Glutamatergic neuron (in vitro differentiated cells): ENCODE data around the gene SPAG6. TPM values are rescaled to one million over a fixed set of nuclear protein-coding genes. Genes with fewer than 3 reads are reported as not detected.

Source experiments
- DNase-seq: peaks from one replicate; pipeline ENCODE4 v3.0.0; 2022
- H3K27ac Mint-ChIP-seq: one replicate; pipeline ENCODE4 v1.8.0; 2020; ENCODE audit warnings: mild to moderate bottlenecking, mixed read lengths, inconsistent platforms; ENCODE audit not compliant: unreplicated experiment
- H3K27me3 Mint-ChIP-seq: one replicate; pipeline ENCODE4 v1.8.0; 2020; ENCODE audit warnings: mild to moderate bottlenecking, moderate library complexity, mixed read lengths, inconsistent platforms; ENCODE audit not compliant: unreplicated experiment
- H3K36me3 Mint-ChIP-seq: one replicate; pipeline ENCODE4 v1.8.0; 2020; ENCODE audit warnings: mild to moderate bottlenecking, mixed read lengths, inconsistent platforms; ENCODE audit not compliant: unreplicated experiment
- H3K4me1 Mint-ChIP-seq: one replicate; pipeline ENCODE4 v1.8.0; 2020; ENCODE audit warnings: mild to moderate bottlenecking, low read depth, mixed read lengths, inconsistent platforms; ENCODE audit not compliant: unreplicated experiment
- H3K4me3 Mint-ChIP-seq: one replicate; pipeline ENCODE4 v1.8.0; 2020; ENCODE audit warnings: mild to moderate bottlenecking, mixed read lengths, inconsistent platforms; ENCODE audit not compliant: unreplicated experiment
- H3K9me3 Mint-ChIP-seq: one replicate; pipeline ENCODE4 v1.8.0; 2020; ENCODE audit warnings: mild to moderate bottlenecking, moderate library complexity, mixed read lengths, inconsistent platforms; ENCODE audit not compliant: unreplicated experiment
- CTCF ChIP-seq: fragments of 200-600 bp; sonication (generic); IDR thresholded peaks from one replicate; pipeline ENCODE4 v1.5.0; 2021; ENCODE audit not compliant: partially characterized antibody, unreplicated experiment
- total RNA-seq: library from RNA; stranded (reverse); fragmentation: NEBNext Ultra II Directional; extraction: Animal tissue kit (Norgen Biotek cat#: 25700); gene quantifications from one replicate; pipeline ENCODE4 v1.2.1, GENCODE V29; 2021; ENCODE audit not compliant: unreplicated experiment

Gene SPAG6
- total RNA-seq, 1 donor from 2014 or later, result not detected

- Mint-ChIP-seq H3K27me3 (no peaks in the 10 kb centered on the region), H3K9me3 (no peaks in the 10 kb centered on the region), H3K4me3 (no peak overlapping the region), H3K36me3 (no peaks in the 10 kb centered on the region), H3K27ac (no peak overlapping the region), H3K4me1 (no peaks in the 10 kb centered on the region)
- DNase-seq, result no peak
- TF ChIP-seq CTCF, result no peak
Observed at GRCh38 chr10:22414146-22414545, 68.8 kb downstream of the SPAG6 start.

DNA sequence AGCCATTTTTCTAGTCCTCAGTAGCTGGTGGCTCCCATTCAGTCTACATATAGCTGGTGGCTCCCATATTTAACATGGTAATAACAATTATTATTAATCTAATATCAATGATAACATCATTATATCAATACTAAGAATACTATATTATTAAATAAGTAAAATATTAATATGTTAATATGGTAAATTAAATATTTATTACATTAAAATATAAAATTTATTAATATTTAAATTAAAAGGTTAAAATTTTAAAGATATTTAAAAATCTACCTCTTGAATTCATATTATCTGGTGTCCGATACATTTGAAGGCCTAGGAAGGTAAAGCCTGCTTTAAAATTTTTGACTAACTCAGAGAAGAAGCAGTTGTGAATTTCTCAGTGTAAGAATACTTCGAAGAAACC lies 69.8 kb downstream of the SPAG6 start:
- Mint-ChIP-seq H3K36me3 (no peaks in the 10 kb centered on the region), H3K4me1 (no peaks in the 10 kb centered on the region), H3K27ac (no peak overlapping the region), H3K9me3 (no peaks in the 10 kb centered on the region), H3K27me3 (no peaks in the 10 kb centered on the region), H3K4me3 (no peak overlapping the region)
- DNase-seq, result no peak
- no peak for TF ChIP-seq CTCF

DNA sequence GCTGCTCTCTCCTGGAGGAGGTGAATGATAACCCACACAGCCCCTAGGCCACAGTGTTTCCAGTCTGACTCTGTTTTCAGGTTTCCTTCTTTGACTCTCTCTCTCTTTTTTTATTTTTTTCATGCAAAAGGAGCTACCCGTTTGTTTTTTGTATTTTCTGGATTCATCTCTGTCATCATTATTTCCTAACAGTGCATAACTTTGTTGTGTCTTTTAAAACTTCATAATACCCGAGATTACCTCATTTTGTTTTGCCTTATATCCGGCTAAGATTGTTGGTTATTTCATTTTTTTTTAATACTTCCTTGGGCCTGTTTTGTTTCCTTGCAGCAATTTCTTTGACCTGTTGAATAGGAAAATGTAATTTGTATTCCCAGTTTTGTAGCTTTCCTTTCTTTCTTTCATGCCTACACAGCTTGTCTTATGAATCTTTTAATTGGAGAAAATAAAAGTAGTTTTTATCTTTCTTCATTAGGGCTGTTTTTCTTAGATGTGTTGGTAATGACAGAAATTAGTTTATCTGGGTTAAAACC lies 72.5 kb downstream of the SPAG6 start:
- no peaks in the 10 kb centered on the region for H3K36me3 Mint-ChIP-seq
- H3K9me3 Mint-ChIP-seq, result no peaks in the 10 kb centered on the region
- no peaks in the 10 kb centered on the region for H3K4me1 Mint-ChIP-seq
- DNase-seq, result no peak
- no peak overlapping the region for H3K4me3 Mint-ChIP-seq
- TF ChIP-seq CTCF, result no peak
- H3K27ac Mint-ChIP-seq, result no peak overlapping the region
- no peaks in the 10 kb centered on the region for H3K27me3 Mint-ChIP-seq

GRCh38 chr10:22420787-22421517 lies 75.7 kb downstream of the SPAG6 start:
- TF ChIP-seq CTCF, result no peak
- Mint-ChIP-seq H3K4me1 (no peaks in the 10 kb centered on the region), H3K27me3 (no peaks in the 10 kb centered on the region), H3K4me3 (no peak overlapping the region), H3K36me3 (no peaks in the 10 kb centered on the region), H3K27ac (no peak overlapping the region), H3K9me3 (no peaks in the 10 kb centered on the region)
- no peak for DNase-seq

DNA sequence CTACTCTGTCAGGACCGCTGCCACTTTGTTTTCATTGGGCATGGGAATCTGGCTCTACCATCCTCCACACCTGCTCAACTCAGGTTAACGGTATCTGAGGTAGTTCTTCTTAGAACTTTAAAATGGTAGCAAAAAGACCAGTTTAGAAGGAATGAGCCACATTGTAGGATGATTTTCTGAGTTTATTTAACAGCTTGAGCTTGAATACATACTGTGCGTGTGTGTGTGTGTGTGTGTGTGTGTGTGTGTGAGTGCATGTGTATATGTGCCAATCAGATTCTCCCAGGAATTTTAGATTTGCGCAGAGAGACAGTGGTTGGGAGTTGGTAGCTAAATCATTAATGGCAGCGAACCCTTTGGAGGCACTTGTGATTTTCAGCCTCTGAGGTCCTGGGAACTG lies 81.4 kb downstream of the SPAG6 start:
- no peak overlapping the region for H3K27ac Mint-ChIP-seq
- no peak for DNase-seq
- H3K9me3 Mint-ChIP-seq, result no peaks in the 10 kb centered on the region
- H3K27me3 Mint-ChIP-seq, result no peaks in the 10 kb centered on the region
- H3K4me3 Mint-ChIP-seq, result no peak overlapping the region
- peaks cover 9% of the 10 kb centered on the region for H3K4me1 Mint-ChIP-seq
- no peaks in the 10 kb centered on the region for H3K36me3 Mint-ChIP-seq
- no peak for TF ChIP-seq CTCF
